Psoas muscle (tissue), 8 donors: Measurements from ENCODE around the gene EXOC8. TPM values are rescaled to one million over a fixed set of nuclear protein-coding genes. Genes with fewer than 3 reads are reported as not detected.
A peak's percentile ranks its signal among the peaks of the same experiment; 100 is the strongest.

Experiments used
- ATAC-seq, 4 donors: fragments of 200-7000 bp; cut with Tn5 transposase; one replicate each; pipeline ENCODE4 v1.9.1; 2020; ENCODE audit warnings: moderate library complexity in 3 of 4, mild to moderate bottlenecking in 2 of 4
- DNase-seq, 2 donors: peaks; one replicate each; pipeline ENCODE4 v3.0.0-alpha.2; 2020
- H3K27ac ChIP-seq: fragments of 200-600 bp; one replicate; pipeline ENCODE4 v1.8.0; 2022
- H3K27me3 ChIP-seq, 3 donors: fragments of 200-600 bp in 1 of 3; one replicate each; pipeline versions ENCODE4 v1.6.1 to v1.8.0; 2013 to 2022; ENCODE audit warnings: low read length in 2 of 3, mild to moderate bottlenecking in 2 of 3, moderate library complexity in 1 of 3; ENCODE audit not compliant: insufficient read depth in 3 of 3
- H3K36me3 ChIP-seq, 2 donors: fragments of 200-600 bp in 1 of 2; one replicate each; pipeline versions ENCODE4 v1.6.1 to v1.8.0; 2013 to 2022; ENCODE audit warnings: low read depth in 1 of 2, mild to moderate bottlenecking in 1 of 2, moderate library complexity in 1 of 2; ENCODE audit not compliant: insufficient read depth in 1 of 2
- H3K4me1 ChIP-seq: fragments of 200-600 bp; one replicate; pipeline ENCODE4 v1.8.0; 2022
- H3K4me3 ChIP-seq: fragments of 200-600 bp; one replicate; pipeline ENCODE4 v1.8.0; 2022; ENCODE audit warnings: mild to moderate bottlenecking
- H3K9me3 ChIP-seq: fragments of 200-600 bp; one replicate; pipeline ENCODE4 v1.8.0; 2022
- CTCF ChIP-seq: fragments of 200-600 bp; IDR thresholded peaks from one replicate; pipeline ENCODE4 v1.8.0; 2022; ENCODE audit warnings: antibody characterized with exemption
- WGBS, 3 donors: extraction: QIAGEN DNeasy Blood & Tissue Kit; methylation state at CpG; one replicate each; pipeline versions ENCODE4 v1.1.6 to v1.1.7; 2013; 5-methylcytosine and 5-hydroxymethylcytosine counted together
- intact Hi-C, 2 donors: fragments of 100-400 bp; cut with DNase I; formaldehyde crosslinking; loops; one replicate each; pipeline versions ENCODE4 v1.11.0 to v1.14.2; 2022
- polyA plus RNA-seq, 3 donors: library from polyadenylated mRNA; stranded (reverse); fragments of 200-250 nt; gene quantifications; one replicate each; pipeline ENCODE4 v1.2.3, GENCODE V29; 2013
- total RNA-seq, 4 donors: library from RNA; stranded (reverse); fragmentation: NEBNext Ultra II Directional in 2 of 4; extraction: Animal tissue kit (Norgen Biotek cat#: 25700) in 2 of 4; gene quantifications; one replicate each; pipeline versions ENCODE4 v1.2.1 to v1.2.4, GENCODE V29; 2021 to 2023
- donor health status: healthy with polysubstance abuse.
- donor health status: DM: no; HTN: no; CAD: no; lungs with moderate emphysema.
- donor health status: Bipolar disorder and iron deficiency.
- donor health status: healthy.
- donor health status: DM: yes; HTN: yes; CAD: no.
- donor health status: DM: no; HTN: no; CAD: no.
- donor health status: DM: no; HTN: no; CAD: no.
- donor health status: DM: yes; HTN: yes; CAD: no.

Gene EXOC8
- total and polyA plus RNA-seq, 7 donors, result 5.2 to 39.9 (median 15.9) TPM

GRCh38 chr1:231376101-231376500 is 38.4 kb upstream of the EXOC8 start:
- DNase-seq, result no peak
- intact Hi-C loops, result loop anchor here in 1 of 2 donors (5.0 kb wide), 1 partner anchor 41 kb away; no protein-coding TSS in a partner anchor
- no peak for TF ChIP-seq CTCF
- Histone ChIP-seq H3K27ac (peak overlapping the region; percentile 64), H3K36me3 (peaks cover 0 to 19% of the 10 kb centered on the region in 2 donors), H3K9me3 (no peaks in the 10 kb centered on the region), H3K4me3 (no peak overlapping the region), H3K27me3 (no peaks in the 10 kb centered on the region), H3K4me1 (peaks cover 54% of the 10 kb centered on the region)
- peak; percentile 45 to 76 (median 68) for ATAC-seq
- whole genome bisulfite sequencing, 3 donors, result 57 to 68% (median 60%) methylated on average over 4 of the region's 4 CpGs

- TF ChIP-seq CTCF, result no peak
- Histone ChIP-seq H3K9me3 (no peaks in the 10 kb centered on the region), H3K27me3 (no peaks in the 10 kb centered on the region), H3K4me3 (no peak overlapping the region), H3K36me3 (peaks cover 0 to 32% of the 10 kb centered on the region in 2 donors), H3K27ac (peak overlapping the region; percentile 64), H3K4me1 (peaks cover 45% of the 10 kb centered on the region)
- intact Hi-C loops, result no loop called here
- DNase-seq (no peak), ATAC-seq (no peak)
- 83 to 87% (median 85%) methylated on average over 4 of the region's 4 CpGs for WGBS, 3 donors
Observed at GRCh38 chr1:231374394-231374793, 36.7 kb upstream of the EXOC8 start.

DNA sequence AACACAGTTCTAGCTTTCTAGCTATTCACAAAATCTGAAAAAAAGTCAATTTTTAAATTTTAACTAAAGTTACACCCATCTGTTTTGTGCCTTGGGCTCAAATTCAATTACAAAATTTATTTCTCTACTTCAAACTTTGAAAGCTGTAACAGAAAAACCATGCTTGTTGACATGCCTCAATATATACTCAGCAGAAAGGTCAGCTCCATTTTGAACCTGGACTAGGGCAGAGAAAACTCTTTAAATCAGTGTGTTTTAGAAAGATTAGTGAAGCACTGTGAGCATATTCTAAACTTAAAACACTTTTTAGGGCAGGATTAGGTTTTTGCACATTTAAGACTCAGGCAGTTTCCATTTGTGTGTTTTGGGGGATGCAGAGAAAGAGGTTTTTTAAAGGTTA is 34.8 kb upstream of the EXOC8 start:
- DNase-seq (no peak), ATAC-seq (no peak)
- Histone ChIP-seq H3K9me3 (no peaks in the 10 kb centered on the region), H3K4me1 (peaks cover 26% of the 10 kb centered on the region), H3K4me3 (no peak overlapping the region), H3K27ac (peak overlapping the region; percentile 26), H3K36me3 (peaks cover 0 to 50% of the 10 kb centered on the region in 2 donors), H3K27me3 (no peaks in the 10 kb centered on the region)
- no peak for TF ChIP-seq CTCF
- intact Hi-C loops, result no loop called here

DNA sequence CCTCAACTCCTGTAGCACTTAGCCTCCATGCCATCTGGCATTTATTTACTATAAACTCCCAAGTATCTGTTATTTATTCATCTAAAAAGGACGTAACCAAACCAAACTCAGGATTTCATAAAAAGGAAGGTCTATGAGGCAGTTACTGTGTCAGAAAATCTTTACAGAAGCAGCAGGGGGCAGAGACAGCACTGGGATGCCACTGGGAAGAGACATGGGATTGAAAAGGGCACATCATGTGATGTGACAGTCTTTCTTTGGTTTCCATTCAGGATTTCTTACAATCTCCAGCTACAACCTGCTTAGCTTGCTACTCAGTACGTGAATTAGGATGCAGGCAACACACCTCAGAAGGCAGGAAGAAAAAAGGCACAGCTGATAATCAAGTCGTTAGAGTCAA is 31.6 kb upstream of the EXOC8 start:
- 63 to 83% (median 67%) methylated on average over 3 of the region's 3 CpGs for WGBS, 3 donors
- intact Hi-C loops, result loop anchor here in 1 of 2 donors (5.0 kb wide), 1 partner anchor 48 kb away; no protein-coding TSS in a partner anchor
- ATAC-seq, result peak in 3 of 4 donors; percentile 22 to 57 (median 25)
- H3K27ac ChIP-seq, result peak overlapping the region; percentile 20
- H3K27me3 ChIP-seq, result no peaks in the 10 kb centered on the region
- peak; percentile 7 for TF ChIP-seq CTCF
- H3K4me1 ChIP-seq, result peaks cover 3% of the 10 kb centered on the region
- H3K4me3 ChIP-seq, result no peak overlapping the region
- DNase-seq, result no peak
- H3K36me3 ChIP-seq, result peaks cover 0 to 82% of the 10 kb centered on the region in 2 donors
- no peaks in the 10 kb centered on the region for H3K9me3 ChIP-seq

DNA sequence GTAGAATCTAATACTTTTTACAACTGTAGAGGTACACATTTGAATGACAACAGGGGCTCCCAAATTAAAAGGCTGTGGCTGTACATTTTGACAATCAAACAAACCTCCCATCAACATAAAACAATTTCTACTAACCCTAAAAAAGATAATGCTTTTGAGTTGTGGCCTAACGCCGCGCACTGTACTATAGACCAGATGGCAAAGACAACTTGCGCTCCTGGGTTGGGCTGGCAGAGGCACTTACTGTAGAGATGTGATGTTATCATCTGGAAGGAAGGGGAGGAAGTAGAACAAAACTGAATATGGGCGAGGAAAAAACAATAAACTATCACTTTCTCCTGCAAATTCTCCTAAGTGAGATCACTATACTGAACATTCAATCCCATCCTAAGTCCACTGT is 26.5 kb upstream of the EXOC8 start:
- Histone ChIP-seq H3K27ac (no peak overlapping the region), H3K36me3 (peaks cover 0 to 71% of the 10 kb centered on the region in 2 donors), H3K4me3 (no peak overlapping the region), H3K4me1 (peaks cover 9% of the 10 kb centered on the region), H3K27me3 (no peaks in the 10 kb centered on the region), H3K9me3 (no peaks in the 10 kb centered on the region)
- intact Hi-C loops, result loop anchor here in 1 of 2 donors (5.0 kb wide), 1 partner anchor 53 kb away; no protein-coding TSS in a partner anchor
- 85 to 89% (median 86%) methylated on average over 5 of the region's 5 CpGs for WGBS, 3 donors
- no peak for DNase-seq
- ATAC-seq, result no peak
- TF ChIP-seq CTCF, result no peak
